K562 (cell line): ENCODE results near the gene KCP. TPM values are rescaled to one million over a fixed set of nuclear protein-coding genes. Genes with fewer than 3 reads are reported as not detected.
A peak's percentile ranks its signal among the peaks of the same experiment; 100 is the strongest.

Experiments
- ARHGAP35 ChIP-seq: fragments of 450-650 bp; IDR thresholded peaks from 2 replicates; pipeline ENCODE4 v1.6.1; 2018; ENCODE audit not compliant: partially characterized antibody
- ARNT ChIP-seq, 2 experiments: fragments of 450-650 bp; IDR thresholded peaks; 2 replicates each; pipeline ENCODE4 v1.6.1; 2016; ENCODE audit warnings: mild to moderate bottlenecking in 1 of 2
- CBX5 ChIP-seq: IDR thresholded peaks from 2 replicates; pipeline ENCODE4 v1.6.1; 2014; ENCODE audit warnings: low read depth, borderline replicate concordance
- DACH1 ChIP-seq: fragments of 450-650 bp; IDR thresholded peaks from 2 replicates; pipeline ENCODE4 v1.6.1; 2018; ENCODE audit not compliant: partially characterized antibody
- ESRRA ChIP-seq: fragments of 450-650 bp; IDR thresholded peaks from 2 replicates; pipeline ENCODE4 v1.6.1; 2014; ENCODE audit warnings: low read depth, mild to moderate bottlenecking, moderate library complexity, borderline replicate concordance
- FOXP1 ChIP-seq: sonication (generic); formaldehyde crosslinking; IDR thresholded peaks from 2 replicates; pipeline ENCODE4 v1.8.0; 2022; ENCODE audit warnings: mild to moderate bottlenecking, missing genetic modification reagents
- ILF3 ChIP-seq: fragments of 450-650 bp; IDR thresholded peaks from 2 replicates; pipeline ENCODE4 v1.6.1; 2018; ENCODE audit warnings: antibody characterized with exemption, mild to moderate bottlenecking, moderate library complexity, borderline replicate concordance
- LCOR ChIP-seq: sonication (generic); formaldehyde crosslinking; IDR thresholded peaks from 2 replicates; pipeline ENCODE4 v1.8.0; 2022; ENCODE audit warnings: mild to moderate bottlenecking, missing genetic modification reagents
- MBD2 ChIP-seq: sonication (generic); IDR thresholded peaks from 2 replicates; pipeline ENCODE4 v1.6.1; 2016; ENCODE audit warnings: low read depth, borderline replicate concordance
- MCM5 ChIP-seq: fragments of 450-650 bp; IDR thresholded peaks from 2 replicates; pipeline ENCODE4 v1.6.1; 2016; ENCODE audit warnings: low read depth
- NCOA1 ChIP-seq: fragments of 450-650 bp; IDR thresholded peaks from 2 replicates; pipeline ENCODE4 v1.6.1; 2016; ENCODE audit warnings: low read depth
- NELFE ChIP-seq: IDR thresholded peaks from 2 replicates; pipeline ENCODE4 v1.6.1; 2011; ENCODE audit warnings: mild to moderate bottlenecking; ENCODE audit not compliant: insufficient read depth, insufficient read length
- RAD21 ChIP-seq, 2 experiments: fragments of 250-450 bp in 1 of 2; fragments of 450-650 bp in 1 of 2; sonication (Bioruptor Pico) in 1 of 2; formaldehyde crosslinking in 1 of 2; IDR thresholded peaks in 1 of 2; conservative IDR thresholded peaks in 1 of 2; 2 replicates each; pipeline versions ENCODE4 v1.4.0 to v1.8.0; 2020 to 2022; ENCODE audit warnings: mild to moderate bottlenecking in 2 of 2, moderate library complexity in 1 of 2
- RFX7 ChIP-seq: fragments of 250-450 bp; sonication (Bioruptor Pico); IDR thresholded peaks from 2 replicates; pipeline ENCODE4 v1.5.1; 2021; ENCODE audit warnings: mild to moderate bottlenecking
- SNIP1 ChIP-seq: fragments of 450-650 bp; IDR thresholded peaks from 2 replicates; pipeline ENCODE4 v1.7.1; 2017; ENCODE audit warnings: low read depth, mild to moderate bottlenecking
- SRSF1 ChIP-seq: fragments of 200-400 bp; formaldehyde crosslinking; IDR thresholded peaks from 2 replicates; pipeline ENCODE4 v1.6.1; 2017; ENCODE audit warnings: mild to moderate bottlenecking, low read depth, low read length, moderate library complexity
- SRSF3 ChIP-seq: fragments of 200-400 bp; formaldehyde crosslinking; IDR thresholded peaks from 2 replicates; pipeline ENCODE4 v1.6.1; 2016; ENCODE audit warnings: mild to moderate bottlenecking, low read length, moderate library complexity; ENCODE audit not compliant: insufficient read depth
- TRIM28 ChIP-seq: fragments of 450-650 bp; IDR thresholded peaks from 2 replicates; pipeline ENCODE4 v1.6.1; 2017
- XRCC4 ChIP-seq: IDR thresholded peaks from one replicate; pipeline ENCODE4 v1.6.1; 2011; ENCODE audit not compliant: insufficient read depth, insufficient read length; ENCODE audit errors: extremely low read depth
- ZBTB43 ChIP-seq: sonication (generic); formaldehyde crosslinking; IDR thresholded peaks from 2 replicates; pipeline ENCODE4 v1.8.0; 2023; ENCODE audit warnings: mild to moderate bottlenecking, missing genetic modification reagents
- ZNF12 ChIP-seq: sonication (generic); formaldehyde crosslinking; IDR thresholded peaks from 2 replicates; pipeline ENCODE4 v1.4.0; 2020; ENCODE audit warnings: mild to moderate bottlenecking, missing genetic modification reagents
- ZNF121 ChIP-seq: sonication (generic); formaldehyde crosslinking; conservative IDR thresholded peaks from 2 replicates; pipeline ENCODE4 v1.8.0; 2022; ENCODE audit warnings: missing genetic modification reagents
- ZNF124 ChIP-seq: sonication (generic); formaldehyde crosslinking; IDR thresholded peaks from 2 replicates; pipeline ENCODE4 v1.8.1; 2022; ENCODE audit warnings: missing genetic modification reagents
- ZNF143 ChIP-seq: sonication (generic); formaldehyde crosslinking; IDR thresholded peaks from 2 replicates; pipeline ENCODE4 v1.9.0; 2022; ENCODE audit warnings: mild to moderate bottlenecking, missing genetic modification reagents
- ZNF184 ChIP-seq: sonication (generic); formaldehyde crosslinking; IDR thresholded peaks from 2 replicates; pipeline ENCODE4 v1.5.0; 2020; ENCODE audit warnings: missing genetic modification reagents
- ZNF324 ChIP-seq: fragments of 250-450 bp; sonication (Bioruptor Pico); IDR thresholded peaks from 2 replicates; pipeline ENCODE4 v1.4.0; 2020; ENCODE audit warnings: mild to moderate bottlenecking
- ZNF354B ChIP-seq: fragments of 250-450 bp; sonication (Bioruptor Pico); IDR thresholded peaks from 2 replicates; pipeline ENCODE4 v1.4.0; 2020
- polyA plus RNA-seq, 8 experiments: library from polyadenylated mRNA; depleted of rRNA in 4 of 8; stranded (reverse) in 5 of 8; unstranded in 3 of 8; fragments of >200 nt; fragmentation: Nextera tagmentation in 2 of 8; fragmentation: Illumina TruSeq in 1 of 8; extraction: Ambion mirVana in 2 of 8; extraction: Trizol in 1 of 8; gene quantifications; 2 replicates each; pipeline versions ENCODE4 v1.2.1 to v1.2.3, GENCODE V29; 2011 to 2014; ENCODE audit warnings: inconsistent platforms in 1 of 8, missing spikeins in 1 of 8
- total RNA-seq, 7 experiments: library from RNA; depleted of rRNA in 6 of 7; stranded (reverse); fragments of >200 nt in 6 of 7; fragmentation: Illumina TruSeq in 2 of 7; extraction: Trizol in 2 of 7; gene quantifications; 2 replicates each; pipeline versions ENCODE4 v1.2.1 to v1.2.3, GENCODE V29; 2011 to 2021; ENCODE audit warnings: low replicate concordance in 1 of 7
- TF ChIP-seq, protein P1 (sequence below): sonication (generic); formaldehyde crosslinking; IDR thresholded peaks from 2 replicates; pipeline ENCODE4 v1.8.1; 2022; ENCODE audit warnings: missing genetic modification reagents
- TF ChIP-seq, protein P2 (sequence below): fragments of 250-450 bp; sonication (Bioruptor Pico); IDR thresholded peaks from 2 replicates; pipeline ENCODE4 v1.5.0; 2021

Gene KCP
- total and polyA plus RNA-seq, 9 of the 15 experiments (the other 6 are each of a cell fraction or from before 2014, with no cell fraction given), result 0.06 to 0.17 (median 0.12) TPM; not detected in 3

DNA sequence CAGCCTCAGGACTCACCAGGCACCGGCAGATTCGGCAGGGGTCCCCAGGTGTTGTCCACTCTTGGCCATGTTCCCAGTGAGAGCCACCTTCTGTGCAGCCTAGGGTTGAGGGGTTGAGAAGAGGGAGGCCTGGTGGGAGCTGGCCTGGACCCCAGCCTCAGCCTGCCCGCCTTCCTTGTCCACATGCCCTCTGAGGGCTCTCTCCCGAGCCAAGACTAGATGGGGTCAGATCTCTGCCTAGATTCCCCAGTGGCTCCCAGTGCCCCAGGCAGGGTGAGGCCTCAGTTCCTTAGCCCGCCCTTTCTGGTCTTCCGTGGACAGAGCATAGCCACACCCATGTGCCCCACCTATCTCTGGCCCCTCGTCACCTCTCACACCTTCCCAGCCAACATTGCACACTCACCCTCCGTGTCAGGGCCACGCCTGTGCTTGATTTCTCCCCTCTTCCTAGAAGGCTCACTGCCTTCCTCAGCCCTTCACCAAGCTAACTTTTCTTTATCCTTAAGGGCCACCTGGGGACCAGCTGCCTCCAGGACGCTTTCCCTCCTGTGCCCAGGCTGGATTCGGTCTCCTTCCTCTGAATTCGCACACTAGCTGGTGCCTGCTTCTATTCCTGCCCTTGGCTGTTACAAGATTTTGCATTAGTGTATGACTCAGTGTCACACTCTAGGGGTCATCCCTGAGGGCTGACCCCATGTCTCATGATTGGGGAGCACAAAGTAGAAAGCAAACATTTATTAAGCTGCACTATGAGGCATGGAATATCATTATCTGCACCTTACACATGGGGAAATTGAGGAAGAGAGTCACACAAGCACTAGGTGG lies 7.5 kb downstream of the KCP start (continued):
- no peak for TF ChIP-seq ARNT (IDR thresholded peaks at IDR 0.05)
- no peak for TF ChIP-seq LCOR (CRISPR knock-in tag)
- no peak for TF ChIP-seq XRCC4
- no peak for TF ChIP-seq DACH1
- no peak for TF ChIP-seq MCM5
- peak; percentile 87; the same call in 1 of the 2 replicates for TF ChIP-seq ZNF12 (CRISPR knock-in tag)
- no peak for TF ChIP-seq ESRRA
- TF ChIP-seq TRIM28, result no peak
- no peak for TF ChIP-seq SNIP1
- TF ChIP-seq ZNF184, result no peak
- no peak for TF ChIP-seq SRSF3
- no peak for TF ChIP-seq ARHGAP35
- no peak for TF ChIP-seq CBX5
- no peak for TF ChIP-seq ZNF143 (CRISPR knock-in tag)
- TF ChIP-seq FOXP1, result no peak
- TF ChIP-seq RFX7 (CRISPR knock-in tag), result no peak
- TF ChIP-seq MBD2, result no peak
- TF ChIP-seq NELFE, result no peak
- TF ChIP-seq, protein P1, sequence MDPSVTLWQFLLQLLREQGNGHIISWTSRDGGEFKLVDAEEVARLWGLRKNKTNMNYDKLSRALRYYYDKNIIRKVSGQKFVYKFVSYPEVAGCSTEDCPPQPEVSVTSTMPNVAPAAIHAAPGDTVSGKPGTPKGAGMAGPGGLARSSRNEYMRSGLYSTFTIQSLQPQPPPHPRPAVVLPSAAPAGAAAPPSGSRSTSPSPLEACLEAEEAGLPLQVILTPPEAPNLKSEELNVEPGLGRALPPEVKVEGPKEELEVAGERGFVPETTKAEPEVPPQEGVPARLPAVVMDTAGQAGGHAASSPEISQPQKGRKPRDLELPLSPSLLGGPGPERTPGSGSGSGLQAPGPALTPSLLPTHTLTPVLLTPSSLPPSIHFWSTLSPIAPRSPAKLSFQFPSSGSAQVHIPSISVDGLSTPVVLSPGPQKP (CRISPR knock-in tag), result no peak
- TF ChIP-seq NCOA1, result no peak
- TF ChIP-seq ZNF124 (CRISPR knock-in tag), result no peak
- no peak for TF ChIP-seq SRSF1
- TF ChIP-seq ZBTB43 (CRISPR knock-in tag), result no peak
- no peak for TF ChIP-seq ZNF121
- no peak for TF ChIP-seq ZNF354B
- 0 out of 4 replicates have a peak, but pooled peaks of 1 of the 2 experiments have one; percentile 3 for TF ChIP-seq RAD21 (CRISPR knock-in tag; conservative IDR thresholded peaks at IDR 0.05 in 1 of 2, IDR thresholded peaks at IDR 0.05 in 1 of 2)
- TF ChIP-seq ILF3, result no peak
- TF ChIP-seq, protein P2, sequence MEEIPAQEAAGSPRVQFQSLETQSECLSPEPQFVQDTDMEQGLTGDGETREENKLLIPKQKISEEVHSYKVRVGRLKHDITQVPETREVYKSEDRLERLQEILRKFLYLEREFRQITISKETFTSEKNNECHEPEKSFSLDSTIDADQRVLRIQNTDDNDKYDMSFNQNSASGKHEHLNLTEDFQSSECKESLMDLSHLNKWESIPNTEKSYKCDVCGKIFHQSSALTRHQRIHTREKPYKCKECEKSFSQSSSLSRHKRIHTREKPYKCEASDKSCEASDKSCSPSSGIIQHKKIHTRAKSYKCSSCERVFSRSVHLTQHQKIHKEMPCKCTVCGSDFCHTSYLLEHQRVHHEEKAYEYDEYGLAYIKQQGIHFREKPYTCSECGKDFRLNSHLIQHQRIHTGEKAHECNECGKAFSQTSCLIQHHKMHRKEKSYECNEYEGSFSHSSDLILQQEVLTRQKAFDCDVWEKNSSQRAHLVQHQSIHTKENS, result no peak
- no peak for TF ChIP-seq ZNF324
